Muscle of back (tissue), 11 donors: ENCODE data around the gene FKBP1B. TPM values are rescaled to one million over a fixed set of nuclear protein-coding genes. Genes with fewer than 3 reads are reported as not detected.
"Not testable (repeated sequence)": the region's sequence is repeated elsewhere in the genome, so short reads cannot be mapped to it uniquely, and the experiment has no call there.

Experiments
- DNase-seq, 3 donors: peaks; one replicate each; pipeline versions ENCODE4 v3.0.0 to v3.0.0-alpha.2; 2013
- polyA plus RNA-seq, 10 donors: library from polyadenylated mRNA; unstranded; fragments of 120-200 nt; gene quantifications; one replicate each; pipeline ENCODE4 v1.2.1, GENCODE V29; 2013; ENCODE audit not compliant: insufficient read length in 10 of 10

Gene FKBP1B
- polyA plus RNA-seq, 10 donors, result 1.6 to 3.9 (median 2.6) TPM

DNA sequence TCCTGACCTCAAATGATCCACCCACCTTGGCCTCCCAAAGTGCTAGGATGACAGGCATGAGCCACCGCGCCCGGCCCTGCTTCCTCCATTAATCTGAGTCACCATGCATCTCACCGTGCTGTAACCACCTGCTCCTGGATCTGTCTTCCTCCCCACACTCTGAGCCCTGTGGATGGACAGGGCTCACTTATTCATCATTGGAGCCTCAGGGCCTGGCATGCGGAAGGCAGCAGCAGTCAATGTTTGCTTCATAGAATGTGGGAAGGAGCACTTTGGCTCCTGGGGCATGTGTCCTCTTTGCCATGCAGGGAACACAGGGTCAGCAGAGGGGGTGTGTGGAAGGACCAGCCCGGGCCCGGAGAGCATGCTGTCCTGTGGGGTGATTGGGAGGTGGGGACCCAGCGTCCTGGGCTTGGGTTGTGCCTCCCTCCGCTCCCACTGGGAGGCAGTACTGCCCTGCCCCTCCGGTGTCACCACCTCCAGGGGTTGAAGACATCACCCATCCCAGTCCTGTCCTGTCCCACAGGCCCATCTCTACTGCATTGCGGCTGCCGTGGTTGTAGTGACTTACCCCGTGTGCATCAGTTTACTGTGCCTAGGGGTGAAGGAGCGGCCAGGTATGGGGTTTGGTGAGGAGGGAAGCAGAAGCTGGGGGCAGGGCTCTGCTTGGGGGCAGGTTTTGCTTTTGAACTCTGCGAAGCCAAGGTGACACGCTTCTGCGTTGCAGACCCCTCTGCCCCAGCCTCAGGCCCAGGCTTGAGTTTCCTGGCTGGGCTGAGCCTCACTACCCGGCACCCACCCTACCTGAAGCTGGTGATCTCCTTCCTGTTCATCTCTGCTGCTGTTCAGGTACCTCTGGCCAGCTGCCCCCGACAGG lies 28.2 kb upstream of the FKBP1B start:
- no peak for DNase-seq

GRCh38 chr2:24022324-24022974 lies 27.1 kb upstream of the FKBP1B start:
- no peak for DNase-seq

GRCh38 chr2:24022975-24023575 lies 26.5 kb upstream of the FKBP1B start:
- DNase-seq, result no peak

- no peak for DNase-seq
Measured at GRCh38 chr2:24024018-24024417, 25.5 kb upstream of the FKBP1B start.

GRCh38 chr2:24024996-24025663 lies 24.4 kb upstream of the FKBP1B start:
- no peak for DNase-seq

- DNase-seq, result no peak
Measured at GRCh38 chr2:24026233-24026632, 23.3 kb upstream of the FKBP1B start.

DNA sequence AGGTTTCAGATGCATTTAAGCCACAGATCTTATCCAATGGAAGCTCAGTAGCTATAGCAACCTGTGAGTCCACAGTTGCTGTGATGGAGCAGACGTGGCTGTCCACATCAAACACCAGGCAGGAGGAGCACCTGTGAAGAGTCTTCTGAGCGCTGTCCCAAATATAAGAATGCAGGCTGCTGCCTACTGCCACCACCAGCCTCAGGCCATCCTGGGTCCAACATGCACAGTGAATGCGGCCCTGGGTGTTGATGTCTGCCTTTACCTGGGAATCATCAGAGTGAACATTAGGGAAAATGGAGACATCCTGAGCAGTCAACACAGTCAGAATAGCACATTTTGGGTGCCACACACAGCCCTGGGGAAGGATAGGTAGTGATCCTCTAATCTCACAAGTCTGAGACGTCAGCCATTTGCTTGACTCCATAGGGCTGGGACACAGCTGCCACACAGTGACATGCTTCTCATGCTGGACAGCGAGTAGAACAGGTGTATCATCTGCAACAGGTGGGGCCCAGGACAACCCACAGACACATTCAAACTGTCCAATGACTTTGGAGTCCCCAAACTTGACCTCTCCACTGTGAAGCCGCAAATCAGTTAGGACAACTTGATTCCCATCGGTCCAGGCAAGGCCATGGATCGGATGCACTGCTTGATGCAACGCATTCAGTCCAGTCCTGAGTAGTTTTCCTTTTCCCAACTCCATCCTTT lies 10.6 kb upstream of the FKBP1B start:
- no peak for DNase-seq

DNA sequence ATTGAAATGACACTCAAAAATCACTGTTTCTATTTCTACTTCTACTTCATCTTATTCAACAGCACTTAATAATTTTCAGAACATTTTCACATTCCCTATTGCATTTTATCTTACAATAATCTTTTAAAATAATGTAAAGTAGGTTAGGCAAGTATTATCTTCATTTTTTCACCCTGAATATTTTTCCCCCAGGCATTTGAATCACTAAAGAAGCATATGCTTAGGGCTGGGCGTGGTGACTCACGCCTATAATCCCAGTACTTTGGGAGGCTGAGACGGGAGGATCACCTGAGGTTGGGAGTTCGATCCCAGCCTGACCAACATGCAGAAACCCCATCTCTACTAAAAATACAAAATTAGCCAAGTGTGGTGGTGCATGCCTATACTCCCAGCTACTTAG lies 9.0 kb upstream of the FKBP1B start:
- DNase-seq, result no peak

GRCh38 chr2:24043133-24043532 lies 6.4 kb upstream of the FKBP1B start:
- DNase-seq, result not testable (repeated sequence)

DNA sequence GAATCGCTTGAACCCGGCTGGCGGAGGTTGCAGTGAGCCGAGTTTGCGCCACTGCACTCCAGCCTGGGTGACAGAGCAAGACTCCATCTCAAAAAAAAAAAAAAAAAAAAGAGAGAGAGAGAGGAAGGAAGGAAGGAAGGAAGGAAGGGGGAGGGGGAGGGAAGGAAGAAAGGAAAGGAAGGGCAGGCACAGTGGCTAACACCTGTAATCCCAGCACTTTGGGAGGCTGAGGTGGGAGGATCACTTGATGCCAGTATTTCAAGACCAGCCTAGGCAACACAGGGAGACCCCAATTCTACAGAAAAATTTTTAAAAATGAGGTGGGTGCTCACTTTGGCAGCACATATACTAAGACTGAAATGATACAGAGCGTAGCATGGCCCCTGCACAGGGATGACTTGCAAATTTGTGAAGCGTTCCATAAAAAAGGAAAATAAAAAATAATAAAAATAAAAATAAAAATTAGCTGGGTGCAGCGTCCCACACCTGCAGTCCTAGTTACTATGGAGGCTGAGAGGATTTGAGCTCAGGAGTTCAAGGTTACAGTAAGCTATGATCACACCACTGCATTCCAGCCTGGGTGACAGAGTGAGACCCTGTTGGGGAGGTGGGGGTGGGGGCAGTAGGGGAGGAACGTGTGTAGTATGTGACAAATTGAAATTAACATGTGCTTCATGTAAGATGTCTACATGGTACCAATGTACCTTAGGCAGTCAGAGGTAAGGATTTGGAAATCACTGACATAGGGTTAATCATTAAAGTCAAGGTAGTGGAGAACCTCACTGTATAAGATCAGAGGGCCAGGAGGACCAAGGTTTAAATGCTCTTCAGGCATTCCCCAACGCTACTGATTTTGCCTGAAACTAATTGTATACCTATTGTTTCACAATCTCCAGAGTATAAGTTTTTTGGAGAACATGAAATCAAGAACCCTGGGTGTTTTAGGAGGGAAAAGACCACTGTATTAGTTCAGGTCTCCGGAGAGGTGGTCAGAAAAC lies 3.7 kb upstream of the FKBP1B start:
- no peak for DNase-seq

DNA sequence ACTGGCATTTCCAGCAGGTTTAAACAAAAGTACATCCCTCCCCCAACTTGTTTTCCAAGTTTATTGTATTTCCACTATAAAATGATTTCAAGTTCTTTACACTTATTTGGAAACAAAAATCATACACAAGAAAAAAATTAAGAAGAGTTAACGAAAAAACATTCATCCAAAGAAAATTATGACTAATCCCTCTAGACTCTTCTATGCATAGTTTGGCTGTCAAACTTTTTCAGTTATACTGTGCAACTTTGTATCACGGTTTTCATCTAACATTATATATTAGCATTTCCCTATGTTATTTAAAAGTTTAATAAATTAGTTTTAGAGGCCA lies 3.0 kb upstream of the FKBP1B start:
- no peak for DNase-seq

DNA sequence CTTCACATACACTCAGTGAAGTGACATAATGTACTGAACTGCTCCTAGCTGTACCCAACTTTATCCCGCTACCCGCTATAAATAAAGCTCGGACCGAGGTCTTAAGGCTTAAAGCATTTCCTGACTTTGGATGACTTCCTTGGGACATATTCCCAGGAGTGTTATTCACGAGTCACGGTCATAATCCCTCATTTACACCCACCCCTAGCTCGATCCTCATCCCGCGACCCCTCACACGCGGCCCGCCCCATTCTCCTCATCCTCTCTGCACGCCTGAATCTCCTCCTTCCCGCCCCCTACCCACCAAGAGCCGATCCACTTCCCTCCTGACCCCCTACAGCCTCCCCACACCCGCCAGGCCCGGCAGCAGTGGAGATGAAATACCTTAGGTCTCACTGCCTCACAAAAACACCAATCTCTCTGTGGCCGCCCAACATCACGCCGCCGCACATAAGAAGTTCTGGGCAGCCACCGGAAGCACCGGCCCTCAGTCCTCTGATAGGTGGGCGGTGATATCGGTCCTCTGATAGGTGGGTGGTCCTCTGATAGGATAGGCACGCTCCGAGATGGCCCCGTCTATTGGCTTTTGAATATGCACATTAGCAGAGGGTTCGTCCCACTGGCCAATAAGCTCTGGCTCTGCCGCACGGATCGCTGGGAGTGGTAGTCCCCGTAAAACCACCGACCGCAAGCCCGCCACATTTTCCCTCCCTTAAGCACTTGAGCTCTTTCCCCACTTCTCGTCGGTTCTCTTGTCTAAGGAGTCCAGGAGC lies 2.4 kb upstream of the FKBP1B start, which contains the start of gene WDCP:
WDCP (minus strand) TSS at position 462 of the 773 bp plus-strand sequence. CDS start 7,897 bp downstream, outside the sequence.
- DNase-seq, result peak; percentile 96 to 98 (median 98)

GRCh38 chr2:24047703-24048033 lies 1.9 kb upstream of the FKBP1B start:
- DNase-seq, result no peak

DNA sequence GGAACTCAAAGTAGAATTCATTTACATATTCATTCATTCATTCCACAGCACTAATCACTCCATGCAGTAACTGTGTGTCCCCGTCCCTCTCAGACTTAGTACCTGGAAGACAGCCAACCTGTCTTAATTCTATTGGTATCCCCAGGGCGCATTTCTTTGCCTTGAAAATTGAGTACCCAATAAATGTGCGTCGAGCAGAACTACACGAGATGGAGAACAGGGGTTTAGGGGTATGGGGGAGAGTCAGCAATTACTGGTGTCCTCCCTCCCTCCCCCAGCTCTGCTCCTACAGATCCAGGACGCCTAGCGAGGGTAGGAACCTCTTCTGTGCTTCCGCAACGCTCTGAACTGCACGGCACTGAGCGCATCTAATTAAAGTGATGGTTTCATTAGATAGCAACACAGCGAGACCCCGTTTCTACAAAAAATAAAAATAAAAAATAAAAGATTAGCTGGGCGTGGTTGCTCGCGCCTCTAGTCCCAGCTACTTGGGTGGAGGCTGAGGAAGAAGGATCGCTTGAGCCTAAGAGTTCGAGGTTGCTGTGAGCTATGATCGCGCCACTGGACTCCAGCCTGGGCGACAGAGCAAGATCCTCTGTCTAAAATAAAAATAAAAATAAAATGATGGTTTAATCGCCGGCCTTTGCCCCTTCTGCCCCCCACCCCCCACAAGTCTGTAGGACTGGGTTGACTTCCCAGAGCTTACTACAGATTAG lies 614 bp upstream of the FKBP1B start:
- peak in 1 of 3 donors; percentile 10 for DNase-seq

GRCh38 chr2:24050041-24050979 lies 769 bp downstream of the FKBP1B start:
- peak in 2 of 3 donors; percentile 14 to 57 for DNase-seq

GRCh38 chr2:24051833-24052232 lies 2.3 kb downstream of the FKBP1B start:
- no peak for DNase-seq

DNA sequence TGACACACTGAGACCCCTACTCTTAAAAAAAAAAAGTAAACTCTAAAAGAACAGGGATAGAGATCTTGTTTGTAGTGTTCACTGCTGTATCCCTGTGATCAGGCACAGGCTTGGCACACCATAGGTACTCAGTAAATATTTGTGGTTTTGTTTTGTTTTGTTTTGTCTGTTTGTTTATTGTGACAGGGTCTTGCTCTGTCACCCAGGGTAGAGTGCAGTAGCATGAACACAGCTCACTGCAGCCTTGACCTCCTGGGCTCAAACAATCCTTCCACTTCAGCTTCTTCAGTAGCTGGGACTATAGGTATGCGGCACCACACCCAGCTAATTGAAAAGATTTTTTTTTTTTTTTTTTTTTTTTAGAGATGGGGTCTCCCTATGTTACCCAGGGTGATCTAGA lies 3.4 kb downstream of the FKBP1B start:
- no peak for DNase-seq
